GM23248 (cell line): ENCODE results near the gene GFRA1.

ENCODE experiments used
- EZH2 ChIP-seq: fragments of 200-600 bp; sonication (generic); IDR thresholded peaks from 2 replicates; pipeline ENCODE4 v1.6.1; 2018; ENCODE audit warnings: antibody characterized with exemption, mild to moderate bottlenecking; ENCODE audit not compliant: insufficient read depth, poor library complexity, severe bottlenecking
- EZH2phosphoT487 ChIP-seq: fragments of 200-600 bp; sonication (generic); IDR thresholded peaks from 2 replicates; pipeline ENCODE4 v1.6.1; 2018; ENCODE audit warnings: antibody characterized with exemption, moderate library complexity, mild to moderate bottlenecking, low read depth; ENCODE audit not compliant: insufficient read depth

DNA sequence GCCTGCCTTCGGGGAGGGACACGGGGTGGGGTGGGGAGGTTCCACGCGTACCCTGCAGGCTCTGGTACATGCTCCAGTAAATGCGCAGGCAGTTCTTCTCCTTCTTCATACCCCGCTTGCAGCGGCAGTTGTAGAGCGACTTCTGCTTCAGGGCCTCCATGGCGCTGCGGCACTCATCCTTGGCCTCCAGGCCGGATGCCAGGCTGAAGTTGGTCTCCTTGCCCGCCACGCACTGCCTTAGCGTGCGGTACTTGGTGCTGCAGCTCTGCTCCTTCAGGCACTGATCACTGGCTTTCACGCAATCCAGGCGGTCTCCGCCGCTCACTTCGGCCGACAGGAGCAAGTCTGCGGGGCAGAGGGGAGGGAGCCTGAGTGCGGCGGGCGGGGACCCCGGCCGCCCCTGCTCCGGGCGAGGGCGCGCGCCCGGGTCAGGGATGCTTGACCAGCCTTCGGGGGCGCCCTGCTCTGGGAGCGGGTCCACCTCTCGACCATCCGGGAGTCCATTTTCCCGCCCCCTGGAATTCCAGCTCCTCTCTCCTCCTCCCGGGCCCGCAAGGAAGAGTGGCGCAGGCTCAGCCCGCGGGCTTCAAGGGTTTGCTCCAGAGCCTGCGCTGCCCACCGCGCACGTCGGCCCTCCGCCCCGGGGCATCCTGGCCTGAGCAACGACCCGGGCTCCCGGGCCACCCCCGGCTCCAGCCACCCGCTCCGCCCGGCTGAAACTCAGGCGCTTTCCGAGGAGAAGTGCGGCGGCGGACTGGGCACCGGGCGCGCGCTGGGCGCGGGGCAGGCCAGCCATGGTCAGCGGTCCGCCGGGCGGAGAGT, 2.0 kb downstream of the GFRA1 start:
- TF ChIP-seq EZH2 (no peak), EZH2phosphoT487 (no peak)
